C4-2B (cell line): ENCODE data around the gene FOXP1.

Source experiments
- H3K27ac ChIP-seq: fragments of 450-650 bp; 2 replicates; pipeline ENCODE4 v1.5.1; 2017
- ZFX ChIP-seq: fragments of 450-650 bp; IDR thresholded peaks from 2 replicates; pipeline ENCODE4 v1.6.1; 2017
- TF ChIP-seq, protein P1 (sequence below): fragments of 450-650 bp; conservative IDR thresholded peaks from 2 replicates; pipeline ENCODE4 v1.5.1; 2017; ENCODE audit warnings: mild to moderate bottlenecking

FOXP1 gene

DNA sequence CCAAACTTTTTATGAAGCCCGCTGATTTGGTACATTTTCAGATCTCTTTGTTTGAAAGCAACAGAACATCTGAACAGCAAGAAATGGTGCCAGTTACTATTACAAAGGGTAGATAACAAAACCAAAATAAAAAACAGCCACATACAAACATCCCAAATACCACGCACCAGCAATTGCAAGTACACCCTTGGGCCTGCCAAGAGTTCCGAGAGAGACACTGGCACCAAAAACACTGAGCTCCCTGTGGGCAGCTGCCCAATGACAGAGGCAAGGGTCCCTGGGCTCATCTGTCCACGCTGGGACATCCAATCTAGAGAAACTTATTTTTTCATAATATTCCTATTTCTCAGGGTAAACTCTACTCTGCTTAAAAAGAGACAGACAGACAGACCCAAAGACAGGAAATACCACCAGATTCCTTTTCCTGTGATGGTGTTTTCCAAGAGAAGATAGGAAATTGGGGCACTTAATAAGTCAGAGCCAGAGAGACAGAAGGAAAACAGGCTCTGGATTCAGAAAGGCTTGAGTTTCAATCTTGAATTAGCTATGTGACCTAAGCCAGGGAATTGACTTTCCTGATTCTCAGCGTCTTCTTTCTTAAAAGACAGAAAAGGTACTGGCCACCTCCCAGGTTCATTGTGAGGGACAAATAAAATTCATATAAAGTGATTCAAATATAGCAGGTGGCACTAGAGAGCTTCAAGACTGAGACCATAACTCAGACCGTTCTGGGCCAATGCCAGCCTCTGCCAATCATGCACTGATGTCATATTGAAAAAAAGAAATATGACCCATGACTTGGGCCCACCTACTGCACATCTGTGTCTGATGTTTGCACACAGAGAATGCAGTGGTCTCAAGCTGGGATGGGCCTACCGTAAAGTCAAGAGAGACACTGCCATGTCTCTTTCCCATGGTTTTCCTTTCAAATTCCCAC is 61.3 kb downstream of the FOXP1 start:
- H3K27ac ChIP-seq: no peak overlapping the region
- no peak for TF ChIP-seq ZFX
- TF ChIP-seq, protein P1, sequence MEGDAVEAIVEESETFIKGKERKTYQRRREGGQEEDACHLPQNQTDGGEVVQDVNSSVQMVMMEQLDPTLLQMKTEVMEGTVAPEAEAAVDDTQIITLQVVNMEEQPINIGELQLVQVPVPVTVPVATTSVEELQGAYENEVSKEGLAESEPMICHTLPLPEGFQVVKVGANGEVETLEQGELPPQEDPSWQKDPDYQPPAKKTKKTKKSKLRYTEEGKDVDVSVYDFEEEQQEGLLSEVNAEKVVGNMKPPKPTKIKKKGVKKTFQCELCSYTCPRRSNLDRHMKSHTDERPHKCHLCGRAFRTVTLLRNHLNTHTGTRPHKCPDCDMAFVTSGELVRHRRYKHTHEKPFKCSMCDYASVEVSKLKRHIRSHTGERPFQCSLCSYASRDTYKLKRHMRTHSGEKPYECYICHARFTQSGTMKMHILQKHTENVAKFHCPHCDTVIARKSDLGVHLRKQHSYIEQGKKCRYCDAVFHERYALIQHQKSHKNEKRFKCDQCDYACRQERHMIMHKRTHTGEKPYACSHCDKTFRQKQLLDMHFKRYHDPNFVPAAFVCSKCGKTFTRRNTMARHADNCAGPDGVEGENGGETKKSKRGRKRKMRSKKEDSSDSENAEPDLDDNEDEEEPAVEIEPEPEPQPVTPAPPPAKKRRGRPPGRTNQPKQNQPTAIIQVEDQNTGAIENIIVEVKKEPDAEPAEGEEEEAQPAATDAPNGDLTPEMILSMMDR: no peak

DNA sequence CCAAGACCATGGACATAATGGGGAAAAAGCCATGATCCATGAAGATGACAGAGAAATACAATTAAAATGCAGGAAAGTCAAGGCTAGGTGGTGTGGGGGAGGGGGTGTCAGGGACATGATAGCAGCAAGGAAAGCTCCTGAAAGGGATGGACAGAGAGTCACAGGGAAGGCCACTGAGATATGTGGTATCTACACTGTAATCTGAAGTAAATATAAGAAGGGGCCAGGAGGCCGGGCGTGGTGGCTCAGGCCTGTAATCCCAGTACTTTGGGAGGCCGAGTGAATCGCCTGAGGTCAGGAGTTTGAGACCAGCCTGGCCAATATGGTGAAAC is 62.5 kb downstream of the FOXP1 start:
- no peak for TF ChIP-seq ZFX
- TF ChIP-seq, protein P1: no peak
- H3K27ac ChIP-seq: no peak overlapping the region

DNA sequence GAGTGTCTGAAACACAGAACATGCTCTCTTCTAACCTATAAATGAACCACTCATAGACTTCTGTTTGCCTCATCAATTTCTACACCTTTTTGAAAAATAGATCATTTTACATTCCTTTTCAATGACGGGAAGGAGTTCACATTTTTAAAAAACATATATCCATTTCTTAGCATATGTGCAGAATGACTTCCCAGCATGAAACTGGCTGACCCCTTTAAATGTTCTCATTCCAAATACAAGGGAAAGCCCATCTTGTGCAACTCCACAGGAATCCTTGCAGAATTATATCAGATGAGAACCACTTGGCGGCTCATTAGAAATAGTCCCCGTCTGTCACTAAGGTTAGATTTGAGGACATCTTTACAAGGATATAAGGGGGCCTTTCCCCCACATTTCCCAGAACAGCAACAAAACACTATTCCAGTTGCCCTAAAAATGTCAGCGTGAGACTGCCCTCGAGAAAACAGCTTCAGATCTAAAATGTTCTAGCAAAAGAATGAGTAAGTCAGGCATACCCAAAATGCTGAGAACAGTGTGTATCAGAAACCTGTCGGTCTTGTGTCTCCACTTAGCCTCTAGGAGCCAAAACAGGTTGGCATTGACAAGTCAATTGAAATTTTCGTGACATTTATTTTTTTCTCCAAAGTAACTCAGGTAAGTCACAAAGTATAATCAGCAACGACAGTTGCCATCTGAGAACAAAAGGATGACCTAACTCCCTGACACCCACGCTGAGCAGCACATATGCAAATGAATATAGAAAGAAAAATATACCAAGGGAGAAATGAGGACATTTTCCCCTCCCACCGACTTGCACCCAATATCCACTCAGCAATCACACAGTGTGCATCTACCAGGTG is 63.1 kb downstream of the FOXP1 start:
- TF ChIP-seq, protein P1: no peak
- H3K27ac ChIP-seq: no peak overlapping the region

DNA sequence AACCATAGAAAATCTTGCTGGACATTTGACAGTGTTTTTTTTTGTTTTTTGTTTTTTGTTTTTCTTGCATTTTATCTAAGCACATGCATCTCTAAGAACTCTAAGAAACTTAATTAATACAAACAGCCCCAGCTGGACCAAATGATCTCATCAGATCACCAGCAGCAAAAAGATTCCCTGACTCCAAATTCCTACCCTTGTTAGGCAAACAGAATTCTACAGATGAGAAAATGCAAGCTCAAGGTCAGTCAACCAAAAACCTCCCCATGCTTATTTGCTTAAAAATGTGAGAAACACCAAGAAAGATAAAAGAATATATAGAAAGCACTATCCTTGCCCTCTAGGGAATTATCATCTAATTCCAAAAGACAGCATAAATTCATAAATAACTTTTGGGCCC is 65.4 kb downstream of the FOXP1 start:
- TF ChIP-seq ZFX: no peak
- TF ChIP-seq, protein P1: no peak
- H3K27ac ChIP-seq: no peak overlapping the region

DNA sequence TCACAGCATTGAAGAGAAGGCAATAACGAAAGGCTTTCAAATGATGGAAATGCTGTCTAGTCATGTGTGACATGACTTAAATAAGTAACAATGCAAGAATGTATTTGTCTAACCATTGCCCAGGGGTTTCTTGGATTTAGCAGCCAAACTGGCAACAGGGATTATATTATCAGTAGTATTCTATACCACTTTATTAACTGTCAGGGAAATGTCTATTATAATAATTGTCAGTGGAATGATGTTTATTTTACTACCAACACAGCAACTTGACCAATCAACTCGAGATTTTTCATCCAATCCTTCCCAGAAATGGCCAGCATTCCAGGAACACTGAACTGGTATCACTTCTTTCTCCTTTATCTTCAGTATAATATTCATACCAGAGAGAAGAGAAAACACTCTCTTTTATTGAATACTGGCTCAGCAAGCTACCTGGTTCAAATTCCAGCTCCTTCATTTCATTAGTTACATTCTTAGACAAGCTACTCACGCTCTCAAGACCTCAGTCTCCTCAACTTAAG is 66.2 kb downstream of the FOXP1 start:
- H3K27ac ChIP-seq: no peak overlapping the region
- no peak for TF ChIP-seq ZFX
- TF ChIP-seq, protein P1: no peak

DNA sequence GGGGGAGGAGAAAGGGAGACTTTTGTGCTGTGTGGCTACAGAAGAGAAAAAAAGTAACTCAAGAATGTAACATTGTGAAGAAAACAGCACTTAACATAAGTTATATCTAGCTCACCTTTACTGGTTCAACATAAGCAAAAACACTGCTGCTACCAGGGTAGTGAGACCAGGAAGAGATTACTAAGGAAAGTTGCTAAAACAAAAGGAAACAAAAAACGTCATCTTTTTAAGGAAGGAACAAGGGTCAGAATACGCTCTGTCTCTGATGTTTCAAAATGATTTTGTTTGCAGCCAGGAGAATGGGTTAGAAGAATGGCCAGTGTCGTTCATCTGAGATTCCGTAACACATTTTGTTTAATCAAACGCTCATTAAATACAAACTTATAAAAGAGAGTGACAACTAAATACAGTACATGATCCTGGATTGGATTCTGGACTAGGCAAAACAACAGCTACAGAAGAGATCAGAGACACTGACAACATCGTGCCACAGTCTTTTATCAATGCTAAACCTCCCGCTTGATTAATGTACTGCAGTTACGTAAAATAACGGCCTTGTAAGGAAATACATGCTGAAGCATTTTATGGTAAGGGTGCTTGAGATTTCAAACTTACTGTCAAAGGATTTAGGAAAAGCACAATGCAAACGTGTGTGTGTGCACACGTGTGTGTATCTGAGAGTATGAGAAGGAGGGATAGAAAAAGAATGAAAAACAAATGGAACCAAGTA is 67.7 kb downstream of the FOXP1 start:
- H3K27ac ChIP-seq: no peak overlapping the region
- TF ChIP-seq, protein P1: no peak
- TF ChIP-seq ZFX: no peak
